Fibroblast of peridontal ligament (primary cell): Measurements from ENCODE around the gene TBX20.
"Not testable (repeated sequence)": the region's sequence is repeated elsewhere in the genome, so short reads cannot be mapped to it uniquely, and the experiment has no call there.

Experiments
- DNase-seq: peaks from one replicate; pipeline ENCODE4 v3.0.0-alpha.2; 2010; ENCODE audit errors: extremely low read depth

The TBX20 gene

DNA sequence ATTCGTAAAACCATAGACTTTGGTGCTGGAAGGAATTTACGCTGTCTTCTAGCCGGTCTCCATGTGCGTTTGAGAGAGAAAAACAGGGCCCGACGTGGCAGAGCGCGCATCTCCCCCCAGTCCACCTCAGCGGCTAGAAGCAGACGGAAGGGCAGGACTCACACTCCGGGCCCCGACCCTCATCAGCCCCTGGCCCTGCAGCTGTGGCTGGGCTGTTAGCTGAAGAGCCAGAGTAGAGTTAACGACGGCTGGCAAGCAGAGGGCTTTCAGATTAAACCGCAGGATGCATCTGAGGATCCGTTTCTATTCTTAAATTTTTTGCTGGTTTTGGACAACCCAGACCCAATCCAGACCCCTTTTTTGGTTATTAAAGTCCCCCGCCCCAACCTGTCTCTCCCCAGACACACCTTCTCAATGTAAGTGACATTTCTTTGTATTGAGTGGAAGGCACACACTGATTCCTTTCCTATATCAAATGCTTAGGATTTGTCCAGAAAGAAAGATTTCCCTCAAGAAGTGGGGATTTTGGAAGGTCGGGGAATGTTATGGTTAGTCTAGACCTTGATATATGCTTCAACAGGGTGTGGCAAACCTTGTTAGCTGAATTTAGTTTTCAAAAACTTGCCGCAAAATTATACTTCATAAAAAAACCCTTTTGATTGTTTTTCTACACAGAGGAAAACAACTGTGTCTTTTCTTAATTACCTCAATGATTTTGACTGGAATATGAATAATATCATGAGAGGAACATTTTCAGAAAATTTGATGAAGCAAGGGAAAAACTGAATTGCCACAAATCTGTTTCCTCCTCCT, 1.7 kb upstream of the TBX20 start:
- DNase-seq, result no peak

DNA sequence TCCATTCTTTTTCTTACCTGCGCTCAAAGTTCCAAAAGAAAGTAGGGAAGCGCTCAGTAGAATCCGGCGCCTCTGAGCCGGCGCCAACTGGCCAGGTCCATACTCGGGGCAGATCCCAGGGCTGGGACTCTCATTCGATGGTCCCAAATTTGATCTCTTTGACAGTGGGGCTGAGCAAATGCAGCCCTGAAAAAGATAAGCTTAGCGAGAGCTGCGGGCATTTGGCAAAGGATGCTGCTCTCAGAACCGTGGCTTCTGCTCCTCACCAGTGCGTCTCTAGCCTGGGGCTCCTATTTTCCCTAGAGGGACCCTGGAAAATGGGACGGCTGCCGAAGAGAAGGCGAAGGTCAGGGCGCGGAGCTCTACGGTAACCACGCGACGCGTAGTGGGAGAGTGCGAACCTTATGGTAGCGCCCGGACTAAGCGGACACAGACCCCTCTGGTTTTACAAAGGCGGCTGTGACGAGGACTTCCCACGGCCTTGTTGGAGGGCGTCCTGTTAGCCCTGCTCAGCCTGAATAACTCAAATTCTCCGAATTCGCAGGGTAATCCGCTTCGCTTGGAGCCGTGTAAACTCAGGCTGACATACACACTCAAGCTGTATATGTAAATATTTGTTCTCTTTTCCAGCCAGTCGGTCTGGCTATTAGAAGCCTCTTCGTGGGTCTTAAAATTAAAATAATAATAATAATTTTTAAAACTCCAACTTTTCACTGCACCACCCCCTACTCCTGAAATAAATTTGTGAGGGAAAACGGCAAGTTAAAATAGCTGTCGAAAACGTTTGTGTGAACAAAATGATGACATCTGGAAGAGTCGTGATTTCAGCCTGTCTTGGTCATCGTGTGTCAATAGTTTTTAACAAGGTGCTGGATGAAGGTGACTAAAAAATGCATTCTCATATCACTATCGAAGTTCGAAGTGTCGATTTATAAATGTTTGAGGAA, 869 bp upstream of the TBX20 start:
- no peak for DNase-seq

DNA sequence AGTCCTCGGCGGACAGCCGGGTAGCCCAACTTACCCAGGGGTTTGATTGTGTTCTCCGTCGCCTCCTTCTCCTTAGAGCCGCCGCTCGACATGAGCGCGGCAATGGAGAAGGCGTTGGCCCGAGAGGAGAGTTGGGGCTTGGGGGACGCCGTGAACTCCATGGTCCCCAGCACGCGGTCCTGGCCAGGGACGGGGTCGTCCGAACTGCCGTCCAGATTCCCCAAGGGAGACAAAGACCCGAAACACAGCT, 515 bp downstream of the TBX20 start:
- DNase-seq, result no peak

DNA sequence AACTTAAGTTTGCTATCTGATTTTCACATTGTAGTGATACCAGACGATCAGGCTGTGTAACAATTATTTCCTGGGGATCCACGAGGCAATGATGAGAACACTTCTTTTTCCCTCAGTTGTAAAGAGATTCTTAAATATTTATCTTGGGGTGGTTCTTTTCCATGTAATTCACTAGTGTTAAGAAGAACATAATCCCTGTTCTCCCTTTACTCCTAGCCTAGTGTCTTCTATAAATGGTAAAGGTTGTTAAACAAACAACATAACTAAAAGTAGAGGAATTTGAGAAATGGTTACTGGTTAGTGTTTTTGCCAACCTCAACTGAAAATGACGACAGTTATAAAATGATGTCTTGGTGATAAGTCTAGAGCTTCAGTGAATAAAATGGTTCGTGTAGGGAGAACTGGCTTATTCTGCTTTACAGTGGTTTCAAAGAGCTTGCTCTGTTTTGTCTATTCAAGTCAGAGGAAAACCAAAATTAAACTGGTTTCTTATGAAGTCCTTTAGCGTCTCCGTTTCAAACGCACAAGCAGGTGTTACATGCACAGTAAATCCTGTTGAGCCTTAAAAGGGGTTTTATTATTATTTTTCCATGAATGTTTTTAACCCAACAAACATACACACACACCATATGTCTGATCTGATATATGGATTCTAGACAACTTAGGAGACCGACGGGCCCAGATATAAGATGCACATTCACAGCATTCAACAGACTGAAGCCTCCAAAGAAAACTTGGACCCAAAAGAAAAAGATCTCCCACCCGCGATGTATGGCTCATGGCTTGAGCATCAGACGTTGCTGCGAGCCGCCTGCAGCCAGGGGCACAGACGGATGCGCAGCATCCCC, 1.1 kb downstream of the TBX20 start:
- no peak for DNase-seq

DNA sequence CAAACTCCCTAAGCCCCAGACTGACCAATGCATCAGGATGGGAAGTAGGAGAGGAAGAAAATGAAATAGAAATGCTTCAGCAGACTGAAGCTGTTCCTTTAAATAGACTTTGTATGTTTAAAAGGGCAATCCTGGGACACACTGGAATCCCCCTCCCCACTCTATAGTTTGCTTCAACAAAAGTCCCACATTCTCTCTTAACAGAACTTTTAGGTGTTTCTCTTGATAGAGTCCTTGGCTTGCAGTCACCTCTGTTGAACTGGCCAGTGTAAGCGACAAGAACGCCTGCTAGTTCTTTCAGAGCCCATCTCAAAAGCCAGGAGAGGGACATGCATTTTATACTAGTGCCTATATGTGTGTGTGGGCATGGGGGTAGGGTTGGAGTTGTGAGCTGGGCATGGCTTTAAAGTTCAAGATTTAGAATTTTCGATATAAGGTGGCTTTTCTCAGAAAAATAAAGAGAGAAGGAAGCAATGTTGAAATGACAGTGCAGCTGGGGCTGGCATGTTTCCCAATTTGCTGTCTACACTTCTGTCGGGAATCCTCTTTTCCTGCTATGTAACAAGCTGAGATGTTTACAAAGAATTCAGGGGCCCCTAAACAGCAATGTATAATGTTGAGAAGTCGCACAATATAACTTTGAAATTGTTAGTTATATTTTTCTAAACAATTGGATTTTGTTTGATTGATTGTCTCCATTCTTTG, 2.1 kb downstream of the TBX20 start:
- DNase-seq, result no peak

DNA sequence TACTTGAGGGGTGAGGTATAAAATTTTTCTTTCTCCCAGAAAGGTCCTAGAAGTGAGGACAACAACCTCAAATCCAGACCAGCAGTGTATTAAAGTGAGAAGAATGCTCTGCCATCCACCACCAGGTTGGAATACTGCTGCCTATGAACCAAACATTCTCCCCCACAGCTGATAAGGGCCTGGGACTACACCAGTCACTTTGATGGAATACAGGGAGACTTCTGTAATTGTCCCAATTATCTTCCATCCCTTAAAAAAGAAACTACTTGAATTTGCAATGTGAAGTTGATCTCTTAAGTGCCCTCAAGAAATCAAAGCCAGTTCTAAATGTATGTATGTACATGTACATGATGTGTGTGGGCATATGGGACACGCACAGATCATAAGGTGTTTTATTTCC, 3.0 kb downstream of the TBX20 start:
- no peak for DNase-seq

DNA sequence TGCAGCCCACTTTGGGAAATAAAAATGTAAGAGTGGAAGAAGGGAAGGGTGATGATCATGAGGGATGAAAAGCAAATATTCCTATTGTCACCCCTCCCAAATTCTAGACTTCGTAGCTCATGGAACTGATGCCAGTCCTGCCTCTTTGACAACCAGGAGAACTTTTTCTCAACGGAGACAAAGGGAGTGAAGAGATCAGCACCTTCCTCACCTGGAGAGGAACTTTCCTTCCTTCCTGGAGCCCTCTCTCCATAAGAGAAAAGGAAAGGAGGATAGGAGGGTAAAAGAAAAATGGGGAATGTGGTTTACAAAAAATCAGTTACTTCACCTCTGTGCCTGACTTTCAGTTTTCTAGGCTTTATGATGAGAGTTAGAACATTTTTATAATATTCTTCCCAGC, 3.4 kb downstream of the TBX20 start:
- no peak for DNase-seq

DNA sequence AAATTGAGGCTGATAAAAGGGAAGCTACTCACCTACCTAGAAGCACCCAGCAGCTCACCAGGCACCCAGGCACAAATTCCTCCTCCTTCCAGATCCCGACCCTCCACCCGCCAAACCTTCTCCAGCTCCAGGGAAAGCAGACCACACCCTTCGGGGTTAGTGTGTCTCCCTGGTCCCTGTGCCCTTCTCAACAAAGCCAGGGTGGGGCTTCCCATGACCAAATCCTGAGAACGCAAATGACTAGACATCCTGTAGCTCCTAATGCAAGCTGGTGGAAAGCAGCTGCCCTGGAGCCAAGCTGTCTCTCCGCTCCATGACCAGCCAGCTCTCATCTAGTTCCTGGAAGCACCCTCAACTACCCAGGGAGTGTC, 4.4 kb downstream of the TBX20 start:
- no peak for DNase-seq

DNA sequence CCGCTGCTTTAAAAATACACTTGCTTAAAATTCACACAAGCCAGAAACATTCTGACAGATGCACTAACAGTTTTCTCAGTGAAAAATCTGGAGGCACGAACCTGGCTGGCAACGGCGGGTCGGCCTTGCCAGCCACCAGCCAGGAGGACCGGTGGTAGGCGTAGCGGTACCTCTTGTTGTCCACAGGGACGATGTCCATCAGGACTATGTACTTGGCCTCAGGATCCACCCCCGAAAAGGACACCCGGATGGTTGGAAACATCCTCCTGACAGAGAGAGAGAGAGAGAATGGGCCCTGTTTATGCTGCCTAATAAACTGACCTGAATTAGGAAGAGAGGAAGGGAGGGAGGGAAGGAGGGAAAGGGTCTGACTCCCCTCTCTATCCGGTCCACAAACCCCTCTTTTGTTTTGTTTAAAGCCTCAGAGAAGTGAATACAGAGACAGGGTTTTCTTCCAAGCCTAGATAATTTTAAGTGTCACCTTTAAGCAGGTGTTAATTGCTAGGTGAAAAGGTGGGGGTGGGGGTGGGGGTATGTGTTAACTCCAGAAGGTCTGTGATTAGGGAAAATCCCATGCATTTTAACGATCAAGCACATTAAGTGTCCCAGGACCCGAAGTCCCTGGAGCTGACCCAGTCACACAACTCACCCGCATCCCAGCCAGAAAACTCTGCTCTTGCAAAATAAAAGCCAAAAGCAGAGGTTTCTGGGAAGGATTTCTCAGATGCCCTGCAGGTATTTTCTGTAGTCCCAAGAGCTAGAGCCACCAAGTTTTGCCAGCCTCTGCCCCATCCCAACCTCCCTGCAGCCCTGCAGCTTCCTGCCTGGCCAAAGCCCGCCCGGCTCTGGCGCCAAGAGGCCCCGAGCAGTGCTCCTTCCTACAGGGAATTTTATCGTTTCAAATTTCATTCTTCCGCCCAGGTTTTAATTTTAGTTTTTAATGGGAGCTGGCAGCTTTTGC, 5.0 kb downstream of the TBX20 start:
- DNase-seq, result no peak

DNA sequence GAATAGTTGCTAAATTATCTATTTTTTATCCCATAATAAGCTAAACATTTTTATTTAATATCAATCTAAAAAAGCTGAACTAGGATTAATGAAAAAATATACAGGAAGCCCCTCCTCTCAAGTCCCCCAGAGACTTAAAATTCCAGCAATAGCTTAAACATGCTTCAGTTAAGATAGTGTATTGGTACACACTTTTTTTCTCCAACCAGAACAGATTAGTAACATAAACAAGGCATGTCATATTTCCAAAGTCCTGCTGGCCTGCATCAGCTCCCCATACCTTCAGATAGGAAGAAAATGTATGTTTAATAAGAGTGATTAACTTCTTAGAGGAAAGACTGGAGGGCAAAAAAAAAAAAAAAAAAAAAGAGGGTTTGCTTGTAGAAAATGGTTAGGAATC, 7.1 kb downstream of the TBX20 start:
- DNase-seq, result no peak

DNA sequence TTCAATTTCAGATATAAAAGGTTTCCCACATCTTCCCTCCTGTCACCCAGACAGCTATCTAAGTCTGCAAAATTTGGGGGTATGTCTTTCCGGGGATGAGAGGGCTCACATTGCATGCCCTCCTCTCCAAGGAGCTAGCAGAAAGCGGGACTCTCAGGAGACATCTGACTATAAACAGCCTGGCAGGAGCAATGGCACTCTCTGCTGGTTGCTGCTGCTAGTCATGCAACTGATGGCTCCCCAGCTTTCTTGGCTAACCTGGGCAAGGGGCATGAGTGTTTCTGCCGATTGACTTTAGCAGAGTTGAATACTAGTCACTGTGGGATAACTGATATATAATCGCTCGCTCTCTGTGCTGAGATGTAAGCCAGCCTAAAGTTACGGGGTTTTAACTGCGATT, 12.0 kb downstream of the TBX20 start:
- no peak for DNase-seq

DNA sequence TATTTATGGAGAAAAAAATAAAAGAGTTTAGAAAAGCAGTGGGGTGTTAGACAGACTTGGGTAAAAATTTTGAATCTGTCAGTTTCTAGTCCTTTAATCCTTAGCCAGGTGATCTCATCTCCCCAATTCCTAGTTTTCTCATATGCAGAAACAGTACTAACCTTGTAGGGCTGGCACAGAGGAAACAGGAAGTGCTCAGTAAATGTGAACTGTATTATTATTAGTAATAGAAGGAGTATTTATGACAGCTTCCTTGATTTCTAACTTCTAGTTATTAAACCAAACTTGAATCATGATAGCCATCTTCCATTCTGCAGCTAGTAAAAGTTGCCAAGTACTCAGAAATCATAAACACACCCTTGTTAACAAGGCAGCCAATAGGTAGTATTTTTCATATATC, 12.5 kb downstream of the TBX20 start:
- DNase-seq, result no peak

DNA sequence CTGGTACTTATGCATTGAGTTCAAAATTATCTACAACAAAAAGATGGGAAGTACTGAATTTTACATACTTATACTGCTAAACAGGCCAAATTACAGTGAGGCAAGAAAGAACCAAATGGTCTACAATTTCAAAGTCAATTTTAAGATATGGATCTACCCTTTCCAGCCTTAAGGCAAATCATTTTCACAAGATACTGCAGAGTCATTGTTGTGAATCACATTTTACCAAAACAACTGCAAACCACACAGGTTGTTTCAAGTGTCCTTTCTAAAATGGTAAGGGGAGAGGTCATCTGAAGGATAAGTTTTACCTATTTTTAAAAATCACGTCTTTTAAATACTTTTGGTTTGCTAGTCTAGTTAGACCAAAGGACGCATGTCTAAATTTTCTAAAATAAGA, 12.9 kb downstream of the TBX20 start:
- not testable (repeated sequence) for DNase-seq

DNA sequence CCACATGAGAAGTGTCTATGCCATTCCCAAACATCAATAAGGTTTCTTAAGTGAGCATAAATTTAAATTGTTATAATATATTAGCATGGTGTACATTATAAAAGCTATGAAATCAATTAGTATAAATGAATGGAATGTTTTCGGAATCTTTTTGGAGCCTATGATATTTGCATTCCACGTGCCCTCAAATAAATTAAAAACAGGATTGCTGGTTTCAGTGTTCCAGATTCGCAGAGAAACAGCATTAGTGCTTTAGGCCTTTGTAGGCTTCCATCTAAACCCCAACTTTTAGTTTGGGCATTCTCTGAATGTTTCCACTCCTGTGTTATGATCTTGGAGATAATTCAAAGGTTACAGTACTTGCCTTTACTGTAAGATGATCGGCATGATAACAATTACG, 15.4 kb downstream of the TBX20 start:
- not testable (repeated sequence) for DNase-seq

DNA sequence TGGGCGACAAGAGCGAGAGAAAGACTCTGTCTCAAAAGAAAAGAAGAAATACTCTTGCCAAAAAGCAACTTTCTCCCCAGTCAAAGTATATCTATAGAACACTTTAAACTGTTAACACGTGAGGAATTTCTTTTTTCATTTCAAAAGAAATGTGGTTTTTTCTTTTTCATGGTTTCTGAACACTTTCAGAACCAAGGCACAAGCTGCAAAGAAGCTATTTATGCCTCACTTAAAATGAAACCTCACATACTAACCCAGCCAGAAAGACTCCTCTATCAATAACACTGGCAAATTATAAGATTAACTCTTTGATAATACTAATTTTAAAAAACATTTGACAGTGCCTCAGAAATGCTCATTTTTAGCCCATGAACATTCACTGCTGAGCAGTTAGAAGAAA, 20.9 kb downstream of the TBX20 start:
- no peak for DNase-seq

DNA sequence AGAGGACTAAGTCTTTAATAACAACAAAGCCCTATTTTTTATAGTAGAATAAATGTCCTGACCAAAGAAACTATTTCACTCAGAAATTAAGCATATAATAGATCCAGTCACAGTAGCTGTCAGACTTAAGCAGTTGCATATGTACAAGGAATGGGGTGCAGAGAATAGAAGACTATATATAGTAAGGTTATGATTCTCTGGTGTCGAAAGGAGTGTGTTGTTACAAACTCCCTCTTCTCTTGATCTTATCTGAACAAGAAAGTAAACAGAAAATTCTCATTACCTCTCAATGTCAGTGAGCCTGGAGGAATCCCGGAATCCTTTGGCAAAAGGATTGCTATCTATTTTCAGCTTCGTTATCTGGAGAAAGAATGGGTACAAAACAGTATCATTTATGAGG, 22.7 kb downstream of the TBX20 start:
- not testable (repeated sequence) for DNase-seq

DNA sequence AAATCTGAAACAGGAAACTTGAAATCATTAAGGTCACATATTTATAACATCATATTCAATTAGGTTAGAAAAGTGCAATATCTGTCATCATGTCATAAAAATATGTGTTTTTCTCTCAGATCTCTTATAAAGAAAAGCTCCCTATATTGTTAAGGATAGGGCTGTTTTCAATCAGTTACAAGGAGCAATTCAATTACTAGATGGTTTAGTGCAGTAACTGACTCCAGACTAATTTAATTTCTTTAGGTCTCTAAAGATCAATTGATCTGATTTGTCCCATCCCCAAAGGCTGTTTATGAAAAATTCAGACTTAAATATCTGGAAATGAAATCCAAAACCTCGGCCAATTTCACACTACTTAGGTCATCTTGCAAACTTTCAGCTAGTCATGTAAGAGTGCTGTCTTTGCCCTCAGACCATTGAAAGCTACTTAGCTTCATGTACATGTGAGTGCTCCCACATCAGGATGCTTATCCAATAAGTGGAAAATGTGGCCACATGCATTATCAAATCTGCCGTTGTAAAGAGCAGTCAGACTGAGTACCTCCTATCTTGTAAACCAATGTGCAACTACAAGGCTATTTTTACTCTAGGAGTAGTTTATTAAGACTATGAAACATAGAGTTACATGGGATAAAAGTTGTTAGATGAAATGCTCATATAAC, 24.7 kb downstream of the TBX20 start:
- not testable (repeated sequence) for DNase-seq

DNA sequence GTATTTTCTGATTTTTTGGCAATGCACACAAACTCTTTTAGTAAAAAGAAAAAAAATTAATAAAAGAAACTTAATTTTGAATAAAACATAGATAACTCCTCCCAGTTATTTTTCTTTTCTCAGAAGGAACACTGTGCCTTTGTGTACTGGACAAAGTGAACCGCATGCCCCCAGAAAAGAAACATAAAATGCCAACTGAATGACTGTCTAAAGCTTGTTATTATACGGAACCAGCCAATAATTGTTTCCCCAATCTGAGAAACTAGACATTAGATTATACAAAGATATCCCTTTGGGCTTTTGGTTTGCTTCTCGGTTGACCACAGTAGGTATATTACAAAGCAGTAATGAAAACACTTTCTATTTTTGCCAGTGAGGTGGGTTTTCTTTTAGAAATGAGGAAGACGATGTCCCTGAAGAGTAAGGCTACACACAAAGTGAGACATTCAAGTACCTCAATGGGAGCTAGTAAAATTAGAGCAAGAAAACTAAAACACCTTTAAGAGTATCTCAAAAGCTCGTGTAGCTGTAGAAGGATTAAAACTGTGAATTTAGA, 25.3 kb downstream of the TBX20 start:
- not testable (repeated sequence) for DNase-seq

DNA sequence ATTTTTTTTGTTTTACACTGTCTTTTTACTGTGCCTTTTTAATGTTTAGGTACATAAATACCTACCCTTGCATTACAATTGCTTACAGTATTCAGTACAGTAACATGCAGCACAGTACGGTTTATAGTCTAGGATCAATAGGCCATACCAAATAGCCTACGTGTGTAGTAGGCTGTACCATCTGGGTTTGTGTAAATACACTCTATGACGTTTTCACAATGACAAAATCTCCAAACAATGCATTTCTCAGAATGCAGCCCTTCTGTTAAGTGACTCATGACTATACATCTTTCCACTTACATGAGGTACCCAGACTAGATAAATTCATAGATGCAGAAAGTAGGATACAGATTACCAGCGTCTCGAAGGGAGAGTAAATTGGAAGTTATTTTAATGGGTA, 26.5 kb downstream of the TBX20 start:
- DNase-seq, result not testable (repeated sequence)

DNA sequence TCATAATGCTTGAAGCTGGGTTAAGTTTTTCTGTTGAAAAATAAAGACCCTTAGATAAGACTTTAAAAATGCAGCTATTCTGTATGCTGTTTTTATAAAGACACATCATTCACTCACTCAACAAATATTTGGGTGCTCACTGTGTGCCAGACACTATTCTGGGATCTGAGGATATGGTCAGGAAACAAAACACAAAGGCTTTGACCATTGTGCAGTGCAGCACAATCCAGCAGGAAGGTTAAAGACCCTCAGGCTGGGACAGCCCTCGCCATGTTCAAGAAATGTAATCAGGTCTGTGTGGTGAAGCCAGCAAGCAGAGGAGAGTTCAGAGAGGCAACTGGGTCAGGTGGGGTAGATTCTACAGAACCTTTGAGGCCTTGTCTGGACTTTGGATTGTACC, 31.5 kb downstream of the TBX20 start:
- not testable (repeated sequence) for DNase-seq
